Activated CD8-positive, alpha-beta memory T cell treated with anti-CD3 and anti-CD28 coated beads for 48 hours (primary cell): Measurements from ENCODE around the gene RRAD.

Experiments used
- DNase-seq, 3 experiments: peaks; one replicate each; pipeline ENCODE4 v3.0.0-alpha.2; 2020; ENCODE audit warnings: low read depth in 2 of 3, low spot score in 2 of 3

RRAD gene

GRCh38 chr16:66934138-66934838, 9.0 kb upstream of the RRAD start, which contains the start of gene CIAO2B:
CIAO2B (minus strand) TSS chr16:66934402; CDS start chr16:66934364, 38 bp downstream.
- DNase-seq = peak; percentile 71 to 79 (median 77)

- peak in 1 of 3 experiments; percentile 41 for DNase-seq
These were observed 8.4 kb upstream of the RRAD start for GRCh38 chr16:66933776-66934137.

- no peak for DNase-seq
These were observed 6.7 kb upstream of the RRAD start for GRCh38 chr16:66932076-66932475.

- no peak for DNase-seq
These were observed 6.3 kb upstream of the RRAD start for GRCh38 chr16:66931665-66932064.

GRCh38 chr16:66930189-66930588, 4.9 kb upstream of the RRAD start:
- no peak for DNase-seq

GRCh38 chr16:66928702-66929388, 3.5 kb upstream of the RRAD start:
- DNase-seq = no peak

GRCh38 chr16:66927918-66928649, 2.7 kb upstream of the RRAD start:
- no peak for DNase-seq

GRCh38 chr16:66926961-66927436, 1.7 kb upstream of the RRAD start:
- no peak for DNase-seq

- DNase-seq = no peak
These were observed 1.0 kb upstream of the RRAD start for GRCh38 chr16:66926171-66926947.

- DNase-seq = no peak
These were observed 611 bp downstream of the RRAD start for GRCh38 chr16:66924527-66925321.

- DNase-seq = no peak
These were observed 1.5 kb downstream of the RRAD start for GRCh38 chr16:66923866-66924265.

- no peak for DNase-seq
These were observed 2.0 kb downstream of the RRAD start for GRCh38 chr16:66923247-66923731.

GRCh38 chr16:66921729-66922450, 3.4 kb downstream of the RRAD start:
- DNase-seq = no peak

- DNase-seq = no peak
These were observed 4.2 kb downstream of the RRAD start for GRCh38 chr16:66920924-66921680.

GRCh38 chr16:66920299-66920590, 5.1 kb downstream of the RRAD start:
- no peak for DNase-seq

GRCh38 chr16:66919569-66920298, 5.6 kb downstream of the RRAD start:
- DNase-seq = no peak

- no peak for DNase-seq
These were observed 6.3 kb downstream of the RRAD start, which contains the start of gene CDH16 for GRCh38 chr16:66918803-66919568. CDH16 (minus strand) TSS chr16:66918885; CDS start chr16:66918065, 820 bp downstream.
